ENCODE data around the gene STIM1.

Gene STIM1

DNA sequence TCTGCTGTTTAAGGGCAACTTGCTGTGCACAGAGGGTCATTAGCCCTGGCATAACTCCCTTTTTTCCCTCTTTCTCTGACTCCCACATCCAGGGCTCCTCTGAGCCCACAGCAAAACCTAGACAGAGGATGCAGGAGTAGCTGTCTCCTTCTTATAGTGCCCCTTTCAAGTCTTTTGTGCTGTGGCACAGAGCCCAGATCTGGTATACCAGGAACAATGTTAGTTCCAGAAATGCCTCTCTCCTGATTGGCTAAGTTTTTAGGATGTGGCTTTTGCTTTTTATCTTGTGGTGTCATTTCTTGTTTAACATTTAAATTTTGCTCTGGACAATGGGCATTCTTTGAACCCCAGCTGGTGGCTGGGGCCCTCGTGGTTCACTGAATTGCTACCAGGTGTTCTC lies 213.5 kb downstream of the STIM1 start:
- no peak for DNase-seq (ENCODE audit: low spot score)

DNA sequence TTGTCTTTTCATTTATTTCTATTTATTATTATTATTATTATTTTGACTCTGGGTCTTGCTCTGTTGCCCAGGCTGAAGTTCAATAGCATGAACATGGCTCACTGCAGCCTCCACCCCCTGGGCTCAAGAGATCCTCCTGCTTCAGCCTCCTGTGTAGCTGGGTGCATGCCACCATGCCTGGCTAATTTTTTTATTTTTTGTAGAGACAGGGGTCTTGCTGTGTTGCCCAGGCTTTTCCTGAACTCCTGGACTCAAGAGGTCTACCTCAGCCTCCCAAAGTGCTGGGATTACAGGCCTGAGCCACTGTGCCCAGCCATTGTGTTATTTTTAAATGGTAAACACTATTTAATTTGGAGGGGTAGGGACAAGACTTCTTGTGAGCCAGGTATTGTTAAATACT lies 215.9 kb downstream of the STIM1 start:
- no peak for DNase-seq (ENCODE audit: low spot score)

DNA sequence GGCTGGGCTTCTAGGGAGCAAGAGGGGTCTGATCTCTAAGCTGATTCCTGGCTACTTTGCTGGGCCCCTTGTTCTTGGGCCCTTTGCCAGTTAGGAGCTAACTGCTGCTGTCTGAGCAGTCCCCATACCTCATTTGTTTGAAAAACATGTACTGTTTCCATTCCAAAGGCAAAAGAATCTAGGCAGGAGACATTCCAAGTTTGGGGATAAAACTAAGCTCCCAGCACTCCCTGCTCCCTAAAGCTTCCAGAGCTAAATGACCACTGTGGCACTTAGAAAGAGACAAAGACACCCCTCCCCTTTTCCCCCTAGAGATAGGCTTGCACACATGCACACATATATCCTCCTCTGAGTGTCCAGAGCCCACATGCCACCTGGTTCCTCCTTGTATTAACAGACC lies 216.4 kb downstream of the STIM1 start:
- no peak for DNase-seq (ENCODE audit: low spot score)

DNA sequence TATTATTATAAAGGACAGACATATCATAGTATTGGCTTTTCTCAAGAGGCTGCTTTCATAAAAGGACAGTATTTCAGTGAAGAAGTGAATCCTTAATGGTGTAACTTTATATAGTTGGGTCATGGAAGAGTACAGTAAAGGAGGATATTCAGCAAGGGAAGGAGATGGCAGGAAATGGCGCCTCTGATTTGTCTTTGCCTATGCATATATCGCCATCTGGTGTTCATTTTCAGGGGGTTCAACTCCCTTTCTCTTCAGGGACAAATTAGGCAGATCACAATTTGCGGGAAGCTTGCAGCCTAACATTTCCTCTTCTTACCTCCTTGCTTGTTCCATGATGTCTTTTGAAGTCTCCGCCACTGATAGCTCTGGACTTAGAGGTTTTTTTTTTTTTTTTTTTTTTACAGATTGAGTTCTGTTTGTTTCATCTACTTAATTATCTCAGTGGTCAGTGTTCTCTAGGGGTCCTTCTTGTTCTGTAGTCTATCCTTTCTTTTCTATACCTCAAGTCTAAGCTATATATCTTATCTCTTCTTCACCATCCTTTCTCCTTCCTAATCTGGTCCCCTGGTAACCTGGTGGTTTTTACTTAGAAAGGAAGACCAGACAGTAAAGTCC lies 217.3 kb downstream of the STIM1 start:
- peak; percentile 83 for DNase-seq (ENCODE audit: low spot score)

DNA sequence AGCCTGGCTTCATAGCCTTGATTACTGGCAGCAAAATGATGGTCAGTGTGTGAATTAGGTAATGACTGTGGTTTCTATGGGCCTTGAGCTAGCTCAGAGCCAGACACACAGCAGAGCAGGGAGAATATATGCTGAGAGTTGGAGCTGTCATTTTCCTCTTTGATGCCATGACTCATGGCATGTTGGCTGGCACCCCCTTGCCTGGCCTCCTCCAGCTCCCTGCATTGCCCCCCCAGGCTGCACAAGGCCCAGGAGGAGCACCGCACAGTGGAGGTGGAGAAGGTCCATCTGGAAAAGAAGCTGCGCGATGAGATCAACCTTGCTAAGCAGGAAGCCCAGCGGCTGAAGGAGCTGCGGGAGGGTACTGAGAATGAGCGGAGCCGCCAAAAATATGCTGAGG lies 218.8 kb downstream of the STIM1 start:
- no peak for DNase-seq (ENCODE audit: low spot score)

DNA sequence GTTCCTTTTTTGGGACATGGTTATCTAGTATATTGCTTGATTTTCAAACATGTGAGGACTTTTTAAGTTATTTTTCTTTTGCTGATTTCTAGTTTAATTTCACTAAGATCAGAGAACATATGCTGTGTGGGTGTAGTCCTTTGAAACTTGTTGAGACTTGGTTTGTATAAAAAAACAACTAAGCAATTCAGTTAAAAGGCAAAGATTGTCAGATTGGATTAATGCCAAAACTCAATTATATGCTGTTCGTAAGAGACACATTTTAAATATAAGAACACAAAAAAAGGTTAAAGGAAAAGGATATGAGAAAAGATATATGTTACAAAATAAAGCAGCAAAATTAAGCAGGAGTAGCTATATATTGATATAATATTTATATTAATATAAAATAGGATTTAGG lies 221.3 kb downstream of the STIM1 start:
- no peak for DNase-seq (ENCODE audit: low spot score)

DNA sequence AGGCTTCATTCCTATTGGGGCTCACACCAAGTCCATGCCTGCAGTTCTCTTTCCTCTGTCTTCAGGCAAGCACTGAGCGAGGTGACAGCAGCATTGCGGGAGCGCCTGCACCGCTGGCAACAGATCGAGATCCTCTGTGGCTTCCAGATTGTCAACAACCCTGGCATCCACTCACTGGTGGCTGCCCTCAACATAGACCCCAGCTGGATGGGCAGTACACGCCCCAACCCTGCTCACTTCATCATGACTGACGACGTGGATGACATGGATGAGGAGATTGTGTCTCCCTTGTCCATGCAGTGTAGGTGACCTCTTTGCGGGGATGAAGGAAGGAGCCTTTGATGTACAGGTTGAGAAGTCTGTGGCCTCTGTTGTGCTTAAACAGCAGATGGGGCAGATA lies 227.7 kb downstream of the STIM1 start:
- DNase-seq (ENCODE audit: low spot score) = no peak

DNA sequence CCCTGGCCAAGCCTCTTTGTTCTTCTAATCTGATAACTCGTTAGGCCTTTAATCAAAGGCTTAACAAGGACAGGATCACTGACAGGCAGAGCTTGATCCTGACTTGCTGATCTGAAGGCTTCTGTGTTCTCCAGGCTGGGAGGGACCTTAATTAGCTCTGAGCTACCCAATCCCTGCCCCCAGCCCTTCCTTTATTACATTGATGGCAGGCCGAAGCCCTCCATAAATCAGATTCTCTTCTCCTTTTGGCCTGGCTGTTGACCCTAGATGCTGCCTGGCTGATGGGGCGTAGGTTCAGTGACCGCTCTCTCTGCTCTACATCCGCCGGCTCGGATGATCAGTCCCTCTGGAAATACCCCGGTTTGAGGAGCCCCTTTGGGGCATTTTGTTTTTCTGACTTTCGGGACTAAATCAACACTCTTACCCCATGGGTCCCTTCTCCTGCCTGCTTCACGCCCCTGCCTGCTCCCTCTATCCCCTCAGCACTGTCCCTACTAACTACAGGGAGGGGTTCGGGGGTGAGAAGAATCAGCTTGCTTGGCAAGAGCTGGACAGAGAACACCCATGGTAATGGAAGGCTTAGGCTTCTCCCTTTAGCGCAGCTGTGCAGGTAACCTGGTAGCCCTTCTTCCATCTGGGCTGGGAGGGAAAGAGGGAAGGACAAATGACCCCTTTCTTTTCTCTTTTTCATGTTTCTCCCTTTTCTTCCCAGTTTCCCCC lies 229.1 kb downstream of the STIM1 start:
- no peak for DNase-seq (ENCODE audit: low spot score)

DNA sequence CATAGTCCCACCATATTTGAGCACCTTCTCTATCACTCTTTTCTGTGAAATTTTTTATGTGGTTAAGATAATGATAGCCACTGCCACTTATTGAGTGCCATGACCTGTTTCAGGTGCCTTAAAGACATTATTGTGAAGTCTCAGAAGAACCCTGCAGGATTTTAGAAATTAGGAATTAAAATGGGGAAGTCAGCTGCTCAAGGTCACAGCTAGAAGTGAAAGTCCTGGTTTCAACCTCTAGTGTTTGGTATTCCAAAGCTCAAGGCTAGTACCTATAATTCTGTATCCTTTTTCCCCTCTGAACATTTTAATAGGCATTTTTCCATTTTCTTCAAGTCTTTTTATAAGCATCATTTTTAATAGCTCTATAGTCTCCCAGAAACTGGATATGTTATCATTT lies 230.1 kb downstream of the STIM1 start:
- no peak for DNase-seq (ENCODE audit: low spot score)

DNA sequence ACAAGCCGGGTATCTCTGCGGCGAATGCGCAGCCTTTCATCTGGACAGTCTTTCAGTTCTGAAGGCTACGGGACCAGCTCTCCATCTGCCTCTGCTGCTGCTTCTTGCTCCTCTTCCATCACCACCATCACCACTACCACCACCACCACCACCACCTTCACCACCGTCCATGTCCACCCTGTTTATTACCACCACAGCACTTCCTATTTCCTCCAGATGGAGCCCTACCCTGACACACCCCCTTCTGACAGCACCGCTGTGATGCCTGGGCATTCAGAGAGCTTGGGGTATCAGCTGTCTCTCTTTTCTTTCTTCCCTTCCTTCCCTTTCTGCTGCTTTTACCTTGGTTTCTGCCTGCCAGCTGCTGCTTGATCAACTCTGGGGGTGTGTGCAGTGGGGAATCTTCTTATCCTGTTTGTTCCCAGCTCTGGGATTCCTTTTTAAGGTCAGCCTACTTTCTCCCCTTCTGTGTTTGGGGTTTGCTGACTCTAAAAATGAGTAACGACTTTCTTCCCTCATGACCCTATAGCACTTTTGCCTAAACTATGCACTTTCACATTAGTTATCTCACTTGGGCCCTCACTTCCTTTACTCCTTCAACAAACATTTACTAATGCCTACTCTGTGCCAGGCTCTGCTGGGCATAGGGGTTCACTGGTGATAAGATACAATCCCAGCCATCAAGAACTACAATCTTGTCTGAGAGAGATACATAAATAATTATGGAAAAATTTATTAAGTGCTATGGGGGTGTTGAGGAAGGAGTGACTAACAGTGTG lies 231.3 kb downstream of the STIM1 start:
- no peak for DNase-seq (ENCODE audit: low spot score)

DNA sequence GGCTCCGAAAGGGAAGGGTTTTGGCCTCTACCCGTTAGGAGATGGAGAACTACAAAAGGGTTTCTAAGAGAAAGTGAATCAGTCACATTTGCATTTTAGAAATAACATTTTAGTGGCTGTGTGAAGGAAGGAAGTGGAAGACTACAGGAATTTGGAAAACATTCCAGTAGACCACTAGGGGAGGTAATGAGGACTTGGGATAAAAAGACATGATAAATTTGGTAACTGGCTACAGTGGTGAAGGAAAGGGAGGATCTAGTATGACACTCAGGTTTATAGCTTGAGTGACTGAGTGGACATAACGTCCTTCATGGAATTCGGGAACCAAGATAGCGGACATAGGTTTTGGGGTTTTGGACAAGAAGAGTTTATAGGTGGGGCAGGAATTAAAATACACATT lies 232.1 kb downstream of the STIM1 start:
- no peak for DNase-seq (ENCODE audit: low spot score)

DNA sequence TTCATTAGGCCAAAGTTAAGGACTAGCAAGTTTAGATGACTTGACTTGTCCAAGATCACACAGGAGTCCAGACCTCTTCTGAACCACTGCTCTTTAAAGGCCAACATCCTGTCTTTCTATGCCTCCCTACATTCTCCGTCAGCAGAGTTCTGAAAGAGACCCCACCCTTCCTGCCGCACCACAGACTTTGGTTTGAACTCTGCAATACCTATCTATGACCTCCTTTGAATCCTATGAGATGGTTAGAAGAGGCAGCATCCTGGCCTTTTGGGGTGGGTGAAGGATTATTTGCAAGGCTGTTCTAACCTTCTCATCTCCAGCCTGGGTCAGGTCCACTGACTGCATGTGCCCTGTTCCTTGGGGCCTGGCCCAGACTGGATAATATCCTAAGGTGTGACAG lies 234.8 kb downstream of the STIM1 start:
- no peak for DNase-seq (ENCODE audit: low spot score)

DNA sequence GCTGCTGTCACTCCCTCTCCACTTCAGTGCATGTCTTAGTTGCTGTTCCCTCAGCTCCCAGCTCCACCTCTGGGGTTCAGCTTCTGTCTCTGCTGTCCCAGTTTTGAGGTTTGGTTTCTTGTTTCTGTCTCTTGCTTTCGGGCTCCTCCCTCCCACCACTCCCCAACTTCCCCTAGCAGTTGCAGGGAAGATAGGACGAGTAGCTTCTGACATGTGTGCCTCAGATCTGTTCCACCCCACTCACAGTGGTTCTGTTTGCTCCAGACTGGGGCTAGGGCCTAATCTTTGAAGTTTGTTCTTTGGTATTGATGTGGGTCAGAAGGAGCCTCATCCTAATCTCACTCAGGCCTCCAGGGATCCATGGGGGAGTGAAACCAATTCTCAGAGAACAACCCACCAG lies 236.6 kb downstream of the STIM1 start:
- DNase-seq (ENCODE audit: low spot score) = no peak

DNA sequence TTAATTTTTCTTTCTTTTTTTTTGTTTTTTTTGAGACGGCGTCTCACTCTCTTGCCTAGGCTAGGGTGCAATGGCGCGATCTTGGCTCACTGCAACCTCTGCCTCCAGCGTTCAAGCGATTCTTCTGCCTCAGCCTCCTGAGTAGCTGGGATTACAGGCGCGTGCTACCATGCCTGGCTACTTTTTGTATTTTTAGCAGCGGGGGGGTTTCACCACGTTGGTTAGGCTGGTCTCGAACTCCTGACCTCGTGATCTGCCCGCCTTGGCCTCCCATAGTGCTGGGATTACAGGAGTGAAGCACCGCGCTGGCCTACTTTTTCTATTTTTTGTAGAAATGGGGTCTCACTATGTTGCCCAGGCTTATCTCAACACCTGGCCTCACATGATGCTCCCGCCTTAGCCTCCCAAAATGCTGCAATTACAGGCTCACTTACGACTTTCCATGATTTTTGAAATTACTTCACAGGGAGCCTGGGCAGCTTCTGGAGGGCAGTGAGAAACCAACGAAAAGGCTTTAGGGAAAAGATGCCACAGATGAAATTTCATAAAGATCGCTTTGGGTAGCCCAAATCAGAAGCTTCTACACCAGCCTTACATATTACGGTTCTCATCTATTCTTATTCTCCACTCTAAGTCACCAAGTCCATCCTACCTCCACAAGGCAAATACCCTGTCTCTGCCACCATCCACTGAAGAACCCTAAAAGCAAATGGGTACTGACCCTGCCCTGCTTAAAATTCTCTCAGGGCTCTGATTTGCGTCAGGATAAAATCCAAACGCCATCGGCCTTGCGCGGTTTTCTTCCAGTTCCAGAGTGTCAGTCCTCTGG lies 238.3 kb downstream of the STIM1 start:
- DNase-seq (ENCODE audit: low spot score) = peak; percentile 14

DNA sequence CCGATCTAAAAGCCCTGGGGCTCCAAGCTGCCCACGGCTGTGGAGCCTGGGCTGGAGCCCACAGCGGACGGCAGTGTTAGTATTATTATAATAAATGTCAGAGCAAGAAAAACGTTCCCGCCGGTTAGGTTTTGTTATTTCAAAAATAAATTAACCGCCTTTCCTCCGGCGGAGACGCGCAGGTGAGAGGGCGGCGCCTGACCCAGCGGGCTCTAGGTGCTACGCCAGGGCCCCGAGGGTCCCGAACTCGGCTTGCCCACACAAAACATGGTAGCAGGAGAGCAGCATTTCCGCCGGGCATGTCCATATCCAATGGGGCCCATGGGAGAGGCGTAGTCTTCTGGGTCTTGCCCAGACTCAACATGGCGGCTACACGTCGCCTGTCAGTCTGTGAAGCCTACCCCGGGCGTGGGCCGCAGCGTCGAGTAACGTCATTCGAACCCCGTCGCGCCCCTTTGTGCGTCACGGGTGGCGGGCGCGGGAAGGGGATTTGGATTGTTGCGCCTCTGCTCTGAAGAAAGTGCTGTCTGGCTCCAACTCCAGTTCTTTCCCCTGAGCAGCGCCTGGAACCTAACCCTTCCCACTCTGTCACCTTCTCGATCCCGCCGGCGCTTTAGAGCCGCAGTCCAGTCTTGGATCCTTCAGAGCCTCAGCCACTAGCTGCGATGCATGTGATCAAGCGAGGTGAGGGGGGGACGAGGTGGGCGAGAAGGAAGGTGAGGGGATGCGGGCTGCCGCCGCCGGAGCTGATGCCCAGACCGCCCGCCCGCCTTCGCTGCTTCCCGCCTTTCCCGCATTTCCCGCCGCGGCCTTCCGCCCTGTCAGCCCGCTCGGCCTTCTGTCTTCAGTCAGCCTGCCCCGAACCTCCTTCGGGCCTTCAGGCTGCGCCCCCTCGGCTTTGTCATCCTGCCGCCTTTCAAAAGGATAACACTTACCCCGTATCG lies 239.2 kb downstream of the STIM1 start, which contains the start of gene RRM1:
Gene RRM1 (plus strand): TSS at position 452 of the 944 bp plus-strand sequence. CDS start 214 bp downstream, at position 666.
- peak; percentile 96 for DNase-seq (ENCODE audit: low spot score)

DNA sequence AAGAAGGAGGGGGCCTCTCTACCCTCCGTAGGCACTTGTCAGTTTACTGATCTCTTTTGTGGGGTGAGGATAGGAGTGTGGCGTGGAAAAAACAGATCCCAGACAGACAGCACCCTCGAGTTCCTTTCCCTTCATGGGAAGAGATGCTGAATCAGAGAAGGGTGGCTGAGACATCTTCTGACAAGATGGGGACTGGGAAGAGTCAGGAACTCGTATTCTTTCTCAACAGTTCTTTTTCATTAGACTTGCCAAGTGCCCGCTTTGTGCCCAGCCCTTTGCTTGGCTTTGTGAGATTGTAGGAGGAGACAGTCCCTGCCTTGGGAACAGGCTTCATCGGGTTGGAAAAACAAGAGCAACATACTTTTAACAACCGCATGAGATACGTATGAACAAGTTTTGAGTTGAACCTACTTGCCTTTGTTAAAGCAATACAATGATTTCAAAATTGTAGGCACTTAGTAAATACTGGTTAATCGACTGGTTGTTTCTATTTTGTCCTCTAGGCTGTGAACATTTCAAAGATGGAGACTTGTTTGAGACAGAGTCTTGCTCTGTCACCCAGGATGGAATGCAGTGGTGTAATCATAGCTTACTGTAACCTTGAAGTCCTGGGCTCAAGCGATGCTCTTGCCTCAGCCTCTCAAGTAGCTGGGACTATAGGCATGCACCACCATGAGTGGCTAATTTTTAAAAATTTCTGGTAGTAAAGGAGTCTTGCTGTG lies 240.2 kb downstream of the STIM1 start:
- no peak for DNase-seq (ENCODE audit: low spot score)

DNA sequence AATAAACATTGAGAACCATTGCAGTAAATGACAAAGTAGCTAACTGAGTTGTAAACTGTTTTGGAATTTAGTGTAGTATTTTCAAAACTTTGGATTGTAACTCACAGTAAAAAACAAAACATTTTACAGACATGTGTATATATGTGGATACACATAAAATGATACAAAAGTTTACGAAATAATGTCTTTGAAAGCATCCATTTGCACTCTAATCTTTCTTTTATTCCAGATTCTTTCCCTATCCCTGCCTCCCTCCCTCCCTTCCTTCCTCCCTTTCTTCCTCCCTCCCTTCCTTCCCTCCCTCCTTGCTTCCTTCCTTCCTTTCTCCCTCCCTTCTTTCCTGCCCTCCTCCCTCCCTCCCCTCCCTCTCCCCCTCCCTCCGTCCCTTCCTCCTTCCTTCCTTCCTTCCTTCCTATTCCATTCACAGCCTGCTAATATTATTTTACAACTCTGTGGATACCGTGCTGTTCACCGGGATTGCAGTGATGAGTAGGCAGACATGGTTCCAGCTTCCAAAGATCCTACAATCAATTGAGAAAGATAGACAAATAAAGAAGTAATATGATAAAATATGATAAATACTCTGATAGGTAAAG lies 242.7 kb downstream of the STIM1 start:
- DNase-seq (ENCODE audit: low spot score) = no peak

DNA sequence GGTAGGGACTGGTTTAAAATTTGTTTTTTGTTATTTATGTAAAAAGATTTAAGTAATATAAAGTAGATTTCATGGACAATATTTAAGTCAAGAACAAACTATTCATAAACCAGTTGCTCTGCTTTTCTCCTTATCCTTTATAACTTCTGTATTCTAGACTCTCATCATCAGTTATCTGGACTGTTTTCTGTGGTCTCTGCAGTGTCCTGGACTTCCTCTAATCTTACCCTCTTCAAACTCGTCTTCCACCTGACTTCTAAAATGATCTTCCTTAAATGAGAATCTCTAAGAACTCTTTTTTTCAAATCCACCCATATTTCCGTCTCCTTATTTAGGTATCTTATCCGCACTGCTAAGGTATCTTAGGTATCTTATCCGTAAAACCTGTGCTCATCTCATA lies 247.2 kb downstream of the STIM1 start:
- no peak for DNase-seq (ENCODE audit: low spot score)

DNA sequence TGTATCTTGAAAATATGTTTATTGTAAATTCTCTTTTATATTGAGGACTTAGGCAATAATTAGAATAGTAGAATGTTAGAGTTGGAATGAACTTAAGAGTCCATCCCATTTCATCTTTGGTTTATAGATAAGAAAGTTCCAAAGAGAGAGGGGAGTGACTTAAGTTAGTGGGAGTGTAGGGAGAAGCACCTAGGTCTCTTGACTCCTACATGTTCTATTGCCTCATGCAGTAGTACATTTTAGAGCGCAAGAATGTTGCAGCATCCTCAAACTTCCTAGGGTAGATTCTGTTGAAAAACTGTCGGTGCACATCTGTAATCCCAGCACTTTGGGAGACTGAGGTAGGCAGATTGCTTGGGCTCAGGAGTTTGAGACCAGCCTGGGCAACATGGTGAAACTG lies 247.8 kb downstream of the STIM1 start:
- DNase-seq (ENCODE audit: low spot score) = no peak

DNA sequence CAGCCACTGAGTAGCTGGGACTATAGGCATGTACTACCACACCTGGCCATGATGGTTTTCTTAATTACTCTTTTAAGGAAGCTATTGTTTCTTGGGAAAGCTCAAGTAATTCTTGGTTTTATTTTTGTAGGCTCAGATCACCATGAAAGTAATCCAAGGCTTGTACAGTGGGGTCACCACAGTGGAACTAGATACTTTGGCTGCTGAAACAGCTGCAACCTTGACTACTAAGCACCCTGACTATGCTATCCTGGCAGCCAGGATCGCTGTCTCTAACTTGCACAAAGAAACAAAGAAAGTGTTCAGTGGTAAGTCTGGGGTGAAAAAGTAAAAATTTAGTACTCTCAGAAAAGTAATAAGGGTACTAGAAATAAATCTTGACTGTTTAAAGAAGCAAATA lies 250.5 kb downstream of the STIM1 start:
- no peak for DNase-seq (ENCODE audit: low spot score)

All from iPS-NIHi11 (cell line).